GM19023 (cell line): Measurements from ENCODE around the gene DCC.

Experiments used
- ATAC-seq: cut with Tn5 transposase; IDR thresholded peaks from one replicate; pipeline ENCODE4 v1.9.1; 2021; ENCODE audit warnings: mild to moderate bottlenecking, moderate library complexity; ENCODE audit not compliant: unreplicated experiment

Gene DCC

DNA sequence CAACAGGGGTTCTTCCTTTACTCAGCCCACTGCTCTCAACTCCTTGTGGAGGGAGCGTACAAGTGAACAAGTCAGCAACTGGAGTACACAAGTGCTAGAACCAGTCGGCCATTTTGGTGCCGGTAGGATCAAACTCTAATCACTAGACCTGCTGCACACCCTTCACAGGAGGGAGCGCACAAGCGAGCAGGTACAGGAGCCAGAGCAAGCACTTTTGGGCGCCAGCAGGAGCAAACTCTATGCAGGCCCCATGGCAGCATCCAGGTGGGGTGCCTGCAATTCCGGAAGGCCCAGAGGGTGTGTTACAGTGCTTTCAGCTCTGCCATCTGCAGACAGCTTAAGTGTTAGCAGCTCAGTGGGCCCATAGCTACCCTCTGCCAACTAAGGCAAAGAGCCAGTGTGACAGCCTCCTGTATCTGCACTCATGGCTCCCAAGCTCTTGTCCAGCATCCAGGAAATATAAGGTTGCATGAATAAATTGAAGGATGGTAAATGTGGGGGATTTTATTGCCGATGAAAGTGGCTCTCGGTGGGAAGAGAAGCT is 426.1 kb downstream of the DCC start:
- ATAC-seq, result no peak

DNA sequence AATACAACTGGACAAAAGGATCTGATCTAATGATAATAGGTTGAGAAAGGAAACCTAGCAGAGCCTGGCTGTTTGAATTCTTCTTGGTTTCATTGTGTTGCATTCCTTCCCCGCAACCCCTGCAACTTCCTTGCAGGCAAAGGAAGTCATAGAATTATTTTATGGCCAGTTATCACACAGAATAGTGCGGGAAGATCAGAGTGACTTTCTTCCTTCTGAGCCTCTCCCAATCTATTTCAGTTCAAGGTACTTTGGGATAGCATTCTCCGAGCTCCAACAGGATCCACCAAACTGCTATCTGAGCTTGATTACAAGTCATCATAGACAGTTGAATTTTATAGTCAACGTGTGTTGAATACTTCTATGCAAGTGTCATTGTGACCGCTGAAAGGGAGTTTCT is 441.1 kb downstream of the DCC start:
- ATAC-seq, result no peak

DNA sequence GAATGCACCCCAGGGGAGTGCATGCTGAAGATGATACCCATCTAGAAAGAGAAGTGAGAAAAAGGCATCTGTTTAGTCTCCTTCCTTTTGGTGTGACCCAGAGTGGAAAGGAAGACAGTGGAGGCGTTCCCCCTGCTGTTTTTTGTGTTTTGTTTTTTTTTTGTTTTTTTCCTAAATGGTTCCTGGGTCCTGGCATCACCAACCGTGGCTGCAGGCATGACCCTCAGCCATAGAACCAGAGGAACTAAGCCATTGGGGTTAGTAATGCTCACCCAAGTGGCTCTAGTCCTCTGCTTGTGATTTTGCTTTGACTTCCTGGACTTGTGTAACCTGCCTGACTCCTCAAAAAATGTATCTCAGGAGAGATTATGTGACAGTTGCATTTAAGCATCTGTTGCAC is 451.3 kb downstream of the DCC start:
- no peak for ATAC-seq

DNA sequence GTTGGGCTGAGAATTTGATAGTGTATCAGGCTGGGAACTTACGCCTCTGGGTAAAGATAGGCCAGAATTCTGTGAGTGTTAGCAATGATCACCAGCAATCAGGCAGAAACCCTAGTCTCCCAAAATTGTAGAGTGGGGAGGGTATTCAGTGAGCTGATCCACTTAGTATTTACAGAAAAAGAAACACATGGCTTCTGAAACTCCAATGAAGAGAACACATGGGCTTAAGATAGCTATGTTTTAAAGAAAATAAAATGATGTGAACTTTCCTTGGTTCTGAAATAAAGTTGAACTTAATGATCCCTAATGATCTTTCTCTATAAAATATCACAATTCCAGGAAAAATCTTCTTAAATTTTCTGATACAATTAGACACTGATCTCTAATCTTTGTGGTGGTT is 472.8 kb downstream of the DCC start:
- ATAC-seq, result no peak

DNA sequence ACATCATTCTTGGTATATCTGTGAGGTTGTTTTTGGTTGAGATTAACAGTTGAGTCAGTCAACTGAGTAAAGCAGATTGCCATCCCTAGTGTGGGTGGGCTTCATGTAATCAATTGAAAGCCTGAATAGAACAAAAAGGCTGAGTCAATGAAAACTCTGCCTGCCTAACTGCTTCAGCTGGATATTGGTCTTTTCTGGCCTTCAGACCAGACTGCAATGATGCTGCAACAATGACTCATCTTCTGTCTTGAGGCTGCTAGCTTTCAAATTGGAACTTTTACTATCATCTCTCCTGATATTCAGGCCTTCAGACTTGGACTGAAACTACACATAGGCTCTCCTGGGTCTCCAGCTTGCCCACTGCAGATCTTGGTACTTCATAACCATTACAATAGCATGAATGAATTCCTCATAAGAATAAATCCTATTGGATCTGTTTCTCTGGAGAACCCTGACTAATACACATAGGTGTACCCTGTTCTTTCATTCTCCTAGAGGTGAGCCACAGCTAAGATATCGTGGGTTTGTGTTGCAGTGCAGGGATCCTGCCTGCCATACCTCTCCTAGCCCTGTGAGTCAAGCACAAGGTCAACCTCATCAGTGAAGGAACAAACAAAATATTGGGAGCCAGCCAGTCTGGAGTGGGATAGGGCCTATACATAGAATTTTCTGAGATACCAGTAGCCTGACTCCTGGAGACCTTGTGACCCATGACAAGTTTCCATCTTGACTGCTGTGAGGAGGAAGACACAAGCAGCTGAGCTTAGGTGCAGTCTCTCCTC is 473.8 kb downstream of the DCC start:
- ATAC-seq, result no peak

DNA sequence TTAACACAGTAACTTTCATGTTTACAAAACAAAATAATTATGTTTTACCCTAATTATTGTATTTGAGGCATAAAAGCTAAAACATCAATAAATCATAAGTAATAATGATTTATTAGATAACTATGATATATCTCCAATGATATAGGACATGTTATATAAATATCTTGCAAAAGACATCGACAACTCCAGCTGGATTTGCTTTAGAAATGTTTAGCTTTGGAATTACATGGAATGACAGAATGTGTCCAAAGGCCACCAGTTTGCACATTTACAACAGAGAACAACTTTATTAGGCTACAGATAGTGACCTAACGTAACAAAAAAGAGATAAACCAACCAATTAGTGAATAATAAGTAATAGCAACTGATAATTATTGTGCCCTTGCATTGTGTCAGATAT is 475.7 kb downstream of the DCC start:
- ATAC-seq, result no peak

DNA sequence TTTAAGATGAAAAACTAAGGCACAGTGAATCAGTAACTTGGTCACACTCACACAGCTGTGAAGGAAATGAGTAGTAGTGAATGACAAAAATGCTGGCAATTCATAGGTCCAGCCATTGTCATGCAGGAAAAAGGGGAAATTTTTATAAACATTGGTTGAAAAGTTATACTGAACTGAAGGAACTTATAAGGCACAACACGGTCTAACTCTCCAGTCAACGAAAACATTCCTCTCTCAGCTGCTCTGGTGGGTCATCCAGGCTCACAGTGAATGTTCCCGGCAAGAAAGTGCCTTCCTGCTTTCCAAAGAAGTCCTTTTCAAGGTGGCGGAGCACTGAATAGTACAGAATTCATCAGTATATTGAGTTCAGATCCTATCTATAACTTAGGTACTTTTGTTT is 476.1 kb downstream of the DCC start:
- ATAC-seq, result no peak

DNA sequence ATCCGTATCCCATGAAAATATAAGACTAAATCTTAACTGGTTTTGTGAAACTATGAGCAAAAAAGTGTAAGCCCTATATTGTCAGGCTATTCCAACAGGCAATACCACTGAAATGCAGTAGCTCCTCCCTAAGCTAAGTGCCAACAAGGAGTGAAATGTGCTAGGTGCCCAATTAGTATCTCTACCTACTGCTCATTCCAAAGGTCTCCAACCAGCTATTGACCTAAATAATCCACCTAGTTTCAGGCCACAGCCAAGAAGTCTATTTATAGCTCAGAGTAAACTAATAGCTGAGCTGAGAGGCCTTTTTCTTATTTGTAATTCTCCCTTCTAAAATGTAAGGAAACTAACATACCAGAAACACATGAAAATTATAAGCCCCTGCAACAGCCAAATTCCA is 482.2 kb downstream of the DCC start:
- ATAC-seq, result no peak

DNA sequence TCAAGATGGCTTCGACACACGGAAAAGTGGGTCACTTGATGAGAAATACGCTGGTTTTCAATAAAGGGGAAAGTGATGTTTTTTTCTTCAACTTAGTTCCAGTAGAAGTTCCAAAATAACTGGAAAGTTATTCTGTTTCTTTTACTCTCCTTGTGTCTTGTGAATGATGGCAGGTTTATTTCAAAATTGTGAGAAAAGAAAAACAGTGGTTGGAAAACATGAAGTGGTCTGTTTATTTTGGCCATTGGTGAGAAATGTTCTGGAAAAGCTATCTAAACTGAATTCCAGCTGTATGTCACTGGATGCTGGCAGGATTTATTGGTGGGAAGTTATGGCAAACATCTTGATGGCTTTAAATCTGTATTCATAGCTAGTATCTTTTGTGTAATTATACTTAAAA is 484.1 kb downstream of the DCC start:
- no peak for ATAC-seq

DNA sequence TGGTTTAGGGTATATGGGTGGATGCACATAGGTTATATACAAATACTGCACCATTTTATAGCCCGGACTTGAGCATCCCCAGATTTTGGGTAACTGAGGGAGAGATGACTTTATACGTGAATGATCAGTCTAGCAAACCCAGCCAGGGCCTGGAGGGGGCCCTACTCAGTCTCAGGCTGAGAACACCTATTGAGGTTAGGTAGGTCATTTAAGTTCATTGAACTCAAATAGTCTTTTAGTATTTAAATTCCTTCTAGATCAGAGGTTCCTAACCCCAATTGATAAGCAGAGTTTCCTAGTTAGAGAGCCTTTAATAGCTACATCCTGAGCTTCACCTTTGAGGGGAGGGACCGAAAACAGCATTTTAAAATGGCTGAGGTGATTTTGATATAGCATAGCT is 487.0 kb downstream of the DCC start:
- ATAC-seq, result no peak

DNA sequence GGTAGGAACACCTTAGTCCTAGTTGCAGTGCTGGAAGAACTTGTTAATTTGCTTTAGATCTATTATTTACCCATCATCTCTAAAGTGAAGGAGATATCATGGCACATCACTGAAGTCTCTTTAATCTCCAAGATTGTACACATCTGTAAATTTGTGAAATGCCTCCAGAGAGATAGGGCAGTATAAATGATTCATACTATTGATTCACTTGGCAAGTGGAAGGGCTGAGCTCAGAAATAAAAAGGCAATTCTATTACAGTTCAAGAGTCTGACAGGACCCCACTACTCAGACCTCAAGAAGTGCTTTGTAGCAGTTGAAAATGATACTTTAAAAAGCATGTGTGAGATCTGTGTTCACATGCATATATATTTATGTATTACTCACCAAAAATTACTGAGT is 489.3 kb downstream of the DCC start:
- no peak for ATAC-seq

DNA sequence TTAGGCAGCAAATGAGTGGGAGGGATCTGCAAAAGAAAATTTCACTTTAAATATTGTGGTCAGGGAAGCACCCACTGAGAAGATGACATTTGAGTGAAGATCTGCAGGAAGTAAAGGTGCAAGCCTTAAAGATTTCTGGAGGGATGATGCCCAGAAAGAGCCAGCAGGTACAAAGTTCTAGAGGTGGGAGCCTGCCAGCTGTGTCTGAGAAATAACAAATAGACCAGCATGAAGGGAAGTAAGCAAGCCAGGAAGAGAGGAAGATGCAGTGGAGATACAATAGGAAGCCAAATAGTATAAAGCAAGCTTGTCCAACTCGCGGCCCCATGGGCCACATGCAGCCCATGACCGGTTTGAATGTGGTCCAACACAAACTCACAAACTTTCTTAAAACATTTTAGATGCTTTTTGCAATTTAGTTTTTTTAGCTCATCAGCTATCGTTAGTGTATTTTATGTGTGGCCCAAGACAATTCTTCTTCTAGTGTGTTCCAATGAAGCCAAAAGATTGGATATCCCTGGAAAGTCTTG is 489.9 kb downstream of the DCC start:
- no peak for ATAC-seq

DNA sequence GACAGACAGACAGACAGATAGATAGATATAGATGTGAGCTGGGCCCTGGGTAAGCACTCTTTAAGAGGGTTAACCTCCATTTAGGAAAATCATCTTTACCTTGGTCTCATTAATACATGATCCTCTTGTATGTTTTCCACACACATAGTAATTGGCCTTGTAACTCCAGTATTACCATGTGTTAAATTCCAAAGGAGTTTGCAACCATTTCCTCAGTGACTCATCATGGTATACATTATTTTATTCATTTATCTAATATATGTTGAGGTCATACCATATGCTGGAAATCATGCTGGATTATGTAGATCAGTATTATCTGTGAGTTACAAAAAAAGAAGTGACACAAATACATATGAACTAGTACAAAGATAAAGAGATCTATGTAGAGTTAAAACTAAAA is 504.3 kb downstream of the DCC start:
- no peak for ATAC-seq

DNA sequence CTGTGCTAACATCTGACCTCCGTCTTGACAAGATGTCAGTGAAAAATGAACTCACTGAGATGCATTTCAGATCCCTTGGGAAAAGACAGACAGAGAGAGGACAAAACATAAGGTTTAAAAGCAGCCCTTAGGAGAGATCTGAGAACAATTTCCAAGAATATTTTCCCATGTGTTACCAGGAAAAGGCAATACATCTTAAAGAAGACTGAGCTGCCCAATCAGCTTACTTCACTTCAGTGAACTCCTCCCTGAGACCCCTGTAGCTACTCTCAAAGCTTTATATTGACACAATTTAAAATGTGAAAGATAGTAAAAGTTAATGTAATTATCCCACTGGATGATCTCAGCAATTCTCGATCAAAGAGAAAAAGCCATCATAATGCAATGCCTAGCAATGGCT is 505.0 kb downstream of the DCC start:
- no peak for ATAC-seq

DNA sequence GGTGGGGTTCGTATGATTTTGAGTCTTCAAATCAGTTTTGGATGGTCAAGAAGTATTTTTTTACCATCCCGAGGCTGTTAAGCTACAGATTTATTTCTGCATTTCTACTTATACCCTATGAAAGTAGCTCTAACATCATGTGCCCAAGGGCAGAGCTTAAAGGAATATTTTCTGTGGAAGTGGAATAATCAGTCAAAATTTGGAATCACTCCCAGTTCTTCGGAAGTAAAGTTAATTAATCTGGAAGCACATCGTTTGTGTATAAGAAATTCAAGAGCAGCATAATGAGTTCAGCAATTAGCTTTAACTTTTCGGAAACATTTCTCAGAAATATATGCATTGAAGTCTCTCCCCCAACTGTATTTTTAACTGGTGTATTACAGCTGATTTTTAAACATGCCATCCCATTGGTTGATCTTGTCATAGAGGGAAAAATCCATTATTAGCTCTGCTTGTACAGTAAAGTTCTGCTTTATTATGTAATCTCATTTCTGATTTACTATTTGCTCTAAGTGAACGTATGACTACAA is 510.1 kb downstream of the DCC start:
- ATAC-seq, result no peak

DNA sequence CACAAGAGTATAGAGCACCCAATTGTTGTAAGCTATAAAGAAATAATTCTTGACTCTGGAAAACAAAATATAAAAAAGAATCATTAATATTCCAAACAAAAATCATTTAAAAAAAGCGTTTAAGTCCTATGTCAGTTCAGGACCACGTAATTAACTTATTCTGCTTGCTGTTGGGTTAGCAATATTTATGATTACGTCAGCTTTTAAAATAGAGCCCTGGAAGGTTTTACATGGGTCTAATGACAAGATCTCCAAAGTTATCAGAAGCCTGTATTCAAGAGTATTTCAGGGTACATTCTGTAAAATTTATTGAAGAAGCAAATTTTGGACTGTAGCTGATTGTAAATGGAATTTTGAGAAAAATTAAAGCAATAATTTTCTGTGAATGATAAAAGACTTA is 521.6 kb downstream of the DCC start:
- no peak for ATAC-seq

DNA sequence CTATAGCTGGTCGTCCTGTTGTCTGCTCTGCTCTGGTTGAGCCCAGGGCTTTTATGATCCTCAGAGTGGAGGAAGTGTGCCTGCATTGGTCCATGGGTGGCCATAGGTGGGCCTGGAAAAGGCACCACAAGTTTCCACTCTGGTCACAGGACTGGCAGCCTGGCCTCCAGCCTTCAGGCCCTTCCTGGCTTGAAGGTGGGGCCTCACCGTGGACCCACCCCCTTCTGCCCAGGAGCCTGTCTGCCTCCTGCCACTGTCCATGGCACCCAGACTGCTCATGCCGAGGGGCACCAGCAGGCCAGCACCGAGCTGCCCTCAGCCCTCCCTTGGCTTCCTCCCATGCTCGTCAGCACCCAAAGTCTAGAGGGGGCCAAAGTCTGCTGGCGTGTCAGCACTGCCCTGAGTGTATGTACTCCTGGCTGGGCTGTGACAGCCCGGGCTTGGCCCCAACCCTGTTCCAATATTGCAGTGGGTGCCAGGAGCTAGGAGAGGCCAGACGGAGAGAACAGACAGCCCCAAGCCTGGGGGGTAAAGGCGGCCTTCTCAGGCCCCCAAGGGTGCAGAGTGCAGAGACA is 529.4 kb downstream of the DCC start:
- no peak for ATAC-seq

DNA sequence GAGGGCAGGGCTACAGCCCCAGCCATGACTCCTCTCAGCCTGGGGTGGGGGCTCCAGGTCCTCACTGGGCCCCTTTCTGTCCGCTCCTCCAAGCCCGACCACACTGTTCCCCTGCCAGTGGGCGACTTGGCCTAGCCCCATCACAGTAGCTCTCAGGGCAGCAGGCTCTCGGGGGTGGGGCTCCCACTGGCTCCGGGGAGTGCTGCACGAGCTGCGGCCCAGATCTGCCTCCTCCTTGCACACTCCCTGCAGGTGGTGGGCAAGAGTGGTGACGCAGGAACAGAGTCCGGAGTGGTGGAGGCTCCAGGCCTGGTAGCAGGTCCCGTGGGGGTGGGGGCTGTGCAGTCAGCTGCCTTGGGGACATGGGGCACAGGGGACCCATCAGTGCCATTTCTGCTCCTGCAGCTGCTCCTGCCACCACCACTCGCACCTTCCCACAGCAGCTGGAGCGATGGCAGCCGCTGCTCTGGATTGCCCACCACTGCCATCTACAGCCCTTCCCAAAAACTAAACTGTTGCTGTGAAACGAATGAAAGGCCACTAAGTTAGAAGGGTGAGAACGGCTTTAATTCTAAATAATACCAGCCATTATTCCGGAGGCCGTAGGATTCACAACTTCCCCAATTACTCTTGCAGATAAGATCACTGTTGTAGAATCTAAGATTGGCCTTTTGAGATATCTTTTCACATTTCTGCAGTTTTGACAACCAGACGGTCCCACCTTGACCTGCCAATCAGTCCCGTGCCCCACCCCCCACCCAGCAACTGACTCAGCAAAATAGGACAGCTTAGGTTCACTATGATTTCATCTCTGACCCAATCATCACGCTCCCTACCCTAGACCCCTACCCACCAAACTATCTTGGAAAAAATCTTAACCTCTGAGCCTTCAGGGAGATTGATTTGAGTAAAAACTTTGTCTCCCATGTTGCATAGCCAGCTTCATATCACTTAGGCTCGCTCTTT is 530.2 kb downstream of the DCC start:
- ATAC-seq, result no peak

DNA sequence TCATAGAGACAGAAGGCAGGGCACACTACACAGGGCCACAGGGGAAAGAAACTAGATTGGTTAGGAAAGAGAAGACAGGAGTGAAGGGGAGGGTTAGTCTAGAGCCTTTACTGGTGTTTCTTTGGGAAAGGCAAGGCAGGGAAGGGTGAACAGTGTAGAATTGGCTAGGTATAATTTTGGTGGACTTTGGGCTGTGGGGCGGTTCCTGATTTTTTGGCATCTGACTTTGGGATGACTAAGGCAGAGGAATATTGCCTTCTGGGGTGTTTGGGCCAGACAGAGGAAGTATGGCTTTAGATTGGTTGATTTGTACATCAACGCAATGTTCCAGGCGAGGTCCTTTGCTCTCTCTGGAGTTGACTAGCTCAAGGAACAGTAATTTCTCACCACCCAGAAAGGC is 534.8 kb downstream of the DCC start:
- no peak for ATAC-seq

DNA sequence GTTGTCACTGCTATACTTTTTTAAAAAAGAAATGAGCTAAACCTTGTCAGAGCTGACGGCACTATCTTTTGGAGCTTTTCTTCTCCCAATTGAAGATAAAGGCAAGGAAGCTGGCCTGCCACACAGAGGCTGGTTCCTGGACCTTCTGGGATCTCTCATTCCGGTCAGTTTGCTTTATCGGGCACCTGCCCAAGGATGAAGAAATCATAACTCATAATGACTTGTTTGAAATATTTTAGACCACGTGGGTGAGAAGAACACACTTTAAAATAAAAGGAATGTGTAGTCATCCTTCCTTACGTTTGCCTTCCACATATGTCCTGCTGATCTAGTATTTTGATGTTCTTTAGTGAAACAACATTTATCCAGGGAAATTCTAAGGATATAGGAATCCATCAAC is 535.7 kb downstream of the DCC start:
- ATAC-seq, result no peak

DNA sequence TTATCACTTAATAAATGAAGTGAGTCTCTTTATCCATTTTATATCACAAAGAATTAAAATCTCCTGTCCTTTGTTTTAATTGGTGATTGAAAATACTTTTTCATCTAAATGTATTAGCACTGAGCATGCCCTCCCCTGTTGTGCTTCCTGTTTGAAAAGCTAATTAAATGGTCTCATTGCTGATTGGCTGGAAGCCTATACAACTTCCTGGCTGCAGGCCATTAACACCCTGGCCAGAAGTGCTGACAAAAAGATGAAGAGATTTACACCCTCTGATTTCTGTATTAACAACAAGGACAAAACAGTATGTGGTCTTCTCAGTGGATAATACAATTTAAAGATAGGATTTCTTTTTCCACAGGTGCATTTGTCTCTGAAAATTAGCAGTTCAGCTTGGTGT is 548.0 kb downstream of the DCC start:
- ATAC-seq, result no peak
